HG03045 (cell line): ENCODE results near the gene TMEM208.

Experiments
- ATAC-seq: cut with Tn5 transposase; IDR thresholded peaks from one replicate; pipeline ENCODE4 v1.9.1; 2021; ENCODE audit warnings: mild to moderate bottlenecking, moderate library complexity; ENCODE audit not compliant: unreplicated experiment

TMEM208 gene

DNA sequence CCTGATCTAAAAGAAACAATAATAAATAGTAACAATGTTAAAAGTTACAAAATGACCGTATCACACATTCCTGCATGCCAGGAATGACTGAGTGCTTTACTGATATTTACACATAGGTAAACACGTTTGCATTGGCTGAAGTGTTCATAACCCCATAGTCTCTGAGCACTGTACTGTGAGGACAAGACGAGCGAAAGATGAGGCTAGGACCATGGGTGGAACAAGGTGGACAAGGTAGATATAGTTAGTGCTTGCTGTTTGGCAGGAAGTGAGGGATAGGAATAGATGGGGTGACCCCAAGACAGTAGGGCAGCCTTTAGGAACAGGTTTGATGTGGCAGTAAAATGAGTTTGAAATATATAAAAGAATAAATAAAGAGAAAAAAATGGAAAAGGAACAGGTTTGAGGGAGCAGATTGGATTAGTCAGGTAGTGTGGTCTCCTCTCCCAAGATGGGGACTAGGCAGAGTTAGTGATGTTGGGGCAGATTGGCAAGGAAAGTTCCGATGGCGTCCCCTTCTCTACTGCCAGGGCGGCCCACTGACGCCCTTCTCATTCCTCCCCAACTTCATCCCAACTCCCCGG lies 35.4 kb upstream of the TMEM208 start:
- ATAC-seq: no peak

DNA sequence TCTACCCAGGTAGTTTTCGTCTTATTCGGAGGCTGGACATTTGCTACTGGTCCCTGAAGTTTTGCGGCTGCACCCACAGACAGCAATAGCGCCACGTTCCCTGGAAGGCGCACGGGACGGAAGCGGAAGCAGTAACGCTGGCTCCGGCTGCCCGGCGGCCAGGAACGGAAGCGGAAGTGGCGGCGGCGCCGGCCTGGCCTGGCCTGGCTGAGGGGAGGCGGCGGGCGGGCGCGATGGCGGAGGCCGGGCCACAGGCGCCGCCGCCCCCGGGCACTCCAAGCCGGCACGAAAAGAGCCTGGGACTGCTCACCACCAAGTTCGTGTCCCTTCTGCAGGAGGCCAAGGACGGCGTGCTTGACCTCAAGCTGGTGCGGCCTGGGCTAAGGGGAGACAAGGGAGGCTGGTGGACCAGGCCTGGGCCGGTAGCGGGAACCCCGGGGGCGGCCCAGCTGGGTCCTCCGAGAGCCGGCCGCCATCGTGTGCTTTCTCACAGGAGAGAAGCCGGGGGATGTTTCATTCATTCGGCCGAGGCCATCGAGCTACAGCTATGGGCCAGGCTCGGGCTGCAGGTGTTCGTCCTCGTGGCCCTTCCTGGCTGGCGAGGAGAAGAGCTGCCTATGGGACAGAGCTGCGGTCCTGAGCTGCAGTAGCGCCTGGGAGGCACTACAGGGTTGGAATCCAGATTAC lies 34.8 kb upstream of the TMEM208 start, which contains the start of gene E2F4:
Gene E2F4, plus strand, starts transcription at position 161 of the 687 bp plus-strand sequence. Its CDS starts 73 bp downstream, at position 234.
- peak; percentile 83 for ATAC-seq

DNA sequence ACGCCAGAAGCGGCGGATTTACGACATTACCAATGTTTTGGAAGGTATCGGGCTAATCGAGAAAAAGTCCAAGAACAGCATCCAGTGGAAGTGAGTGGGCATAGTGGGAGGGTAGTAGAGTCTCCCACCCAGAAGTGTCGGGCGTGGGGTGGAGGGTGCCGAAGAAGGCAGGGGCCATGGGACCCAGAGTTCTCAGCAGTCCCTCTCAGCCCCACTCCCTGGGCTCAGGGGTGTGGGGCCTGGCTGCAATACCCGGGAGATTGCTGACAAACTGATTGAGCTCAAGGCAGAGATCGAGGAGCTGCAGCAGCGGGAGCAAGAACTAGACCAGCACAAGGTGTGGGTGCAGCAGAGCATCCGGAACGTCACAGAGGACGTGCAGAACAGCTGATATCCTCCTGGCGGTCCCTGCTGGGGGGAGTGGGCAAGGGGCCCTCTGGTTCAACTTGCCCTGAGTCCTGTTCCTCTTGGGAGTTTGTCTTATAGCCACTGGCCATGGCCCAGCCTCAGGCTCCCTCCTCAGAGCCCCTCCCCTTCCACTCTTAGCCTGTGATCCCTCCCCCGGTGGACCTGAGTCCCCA lies 34.1 kb upstream of the TMEM208 start:
- no peak for ATAC-seq

DNA sequence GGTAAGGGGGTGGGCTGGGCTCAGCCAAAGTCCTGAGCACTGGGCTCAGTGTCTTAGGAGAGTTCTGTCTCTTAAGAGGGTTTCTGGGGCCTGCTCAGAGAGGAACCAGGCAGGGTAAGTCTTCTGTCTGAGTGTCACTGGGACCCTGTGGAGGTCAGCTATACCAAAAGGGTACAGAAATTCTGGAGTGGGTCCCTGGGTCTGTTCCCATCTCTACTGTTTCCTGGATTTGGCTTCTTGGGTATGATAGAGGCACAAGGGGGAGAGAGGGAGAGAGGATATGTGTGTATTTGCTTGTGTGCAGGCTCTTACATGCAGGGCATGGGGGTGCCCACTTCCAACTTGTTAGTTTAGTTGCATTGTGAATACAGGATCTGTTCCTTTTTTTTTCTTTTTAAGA lies 33.4 kb upstream of the TMEM208 start:
- no peak for ATAC-seq

DNA sequence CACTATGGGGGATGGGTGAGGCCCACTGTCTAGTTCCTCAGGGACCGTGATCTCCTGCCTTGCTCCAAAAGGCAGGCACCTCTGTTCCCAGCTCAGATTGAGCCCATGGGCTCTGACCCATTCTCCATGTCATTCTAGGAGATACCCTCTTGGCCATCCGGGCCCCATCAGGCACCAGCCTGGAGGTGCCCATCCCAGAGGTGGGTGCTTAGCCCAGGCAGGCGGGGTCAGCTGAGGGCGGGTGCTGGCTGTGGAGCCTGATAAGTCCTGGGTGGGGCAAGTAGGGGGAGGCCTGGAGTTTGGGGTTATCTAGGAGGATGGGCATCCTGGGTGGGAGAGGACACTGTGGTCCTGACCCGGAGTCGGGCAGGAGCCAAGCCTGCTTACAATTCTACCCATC lies 32.7 kb upstream of the TMEM208 start:
- ATAC-seq: no peak

DNA sequence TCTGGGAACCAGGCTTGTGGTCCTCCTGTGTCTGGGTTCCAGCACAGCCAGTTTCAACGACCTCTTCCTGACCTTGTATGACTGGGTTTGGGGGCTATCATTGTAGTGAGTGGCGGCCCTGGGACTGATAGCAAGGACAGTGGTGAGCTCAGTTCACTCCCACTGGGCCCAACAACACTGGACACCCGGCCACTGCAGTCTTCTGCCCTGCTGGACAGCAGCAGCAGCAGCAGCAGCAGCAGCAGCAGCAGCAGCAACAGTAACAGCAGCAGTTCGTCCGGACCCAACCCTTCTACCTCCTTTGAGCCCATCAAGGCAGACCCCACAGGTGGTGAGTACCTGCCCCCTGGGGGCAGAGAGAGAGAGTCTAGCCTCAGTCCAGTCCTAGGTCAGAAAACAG lies 31.3 kb upstream of the TMEM208 start:
- no peak for ATAC-seq

DNA sequence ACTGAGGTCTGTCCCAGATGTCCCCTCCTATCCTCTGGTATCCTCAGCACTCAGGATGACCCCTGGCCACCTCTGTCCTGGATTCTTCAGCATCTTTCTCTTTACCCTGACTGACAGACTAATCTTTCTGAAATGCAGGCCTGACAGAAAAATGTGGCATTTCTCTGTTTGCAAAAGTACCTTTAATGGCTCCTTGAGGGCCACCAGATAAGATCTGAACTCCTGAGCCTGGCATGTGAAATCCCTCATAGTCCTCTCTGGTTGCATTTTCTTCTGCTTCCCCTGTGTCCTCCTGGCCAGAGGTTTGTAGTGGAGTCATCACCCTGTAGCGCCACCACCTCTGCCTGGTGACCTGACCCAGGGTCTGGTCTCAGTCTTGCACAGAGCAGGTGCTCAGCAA lies 30.0 kb upstream of the TMEM208 start:
- no peak for ATAC-seq

DNA sequence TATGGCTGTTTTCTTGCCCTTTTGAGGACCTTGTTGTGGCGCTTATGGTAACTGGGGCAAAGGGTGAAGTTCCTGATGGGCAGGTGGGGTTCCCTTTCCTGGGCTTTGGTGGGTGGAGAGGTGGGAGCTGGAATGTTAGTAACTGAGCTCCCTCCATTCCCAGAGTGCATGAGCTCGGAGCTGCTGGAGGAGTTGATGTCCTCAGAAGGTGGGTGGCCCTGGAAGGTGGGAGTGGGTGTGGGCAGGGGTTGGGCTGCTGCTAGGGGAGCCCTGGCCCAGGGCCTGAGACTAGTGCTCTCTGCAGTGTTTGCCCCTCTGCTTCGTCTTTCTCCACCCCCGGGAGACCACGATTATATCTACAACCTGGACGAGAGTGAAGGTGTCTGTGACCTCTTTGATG lies 29.2 kb upstream of the TMEM208 start:
- no peak for ATAC-seq

DNA sequence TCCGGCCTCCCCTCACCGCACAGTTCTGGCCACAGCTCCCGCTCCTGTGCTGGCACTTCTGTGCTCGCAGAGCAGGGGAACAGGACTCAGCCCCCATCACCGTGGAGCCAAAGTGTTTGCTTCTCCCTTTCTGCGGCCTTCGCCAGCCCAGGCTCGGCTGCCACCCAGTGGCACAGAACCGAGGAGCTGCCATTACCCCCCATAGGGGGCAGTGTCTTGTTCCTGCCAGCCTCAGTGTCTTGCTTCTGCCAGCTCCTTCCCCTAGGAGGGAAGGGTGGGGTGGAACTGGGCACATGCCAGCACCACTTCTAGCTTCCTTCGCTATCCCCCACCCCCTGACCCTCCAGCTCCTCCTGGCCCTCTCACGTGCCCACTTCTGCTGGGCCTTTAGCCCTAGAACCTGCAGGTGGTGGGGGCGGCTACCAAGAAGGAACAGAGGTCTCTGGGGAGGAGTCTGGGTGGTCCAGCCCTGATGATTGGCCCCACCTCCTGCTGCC lies 28.6 kb upstream of the TMEM208 start:
- ATAC-seq: no peak

DNA sequence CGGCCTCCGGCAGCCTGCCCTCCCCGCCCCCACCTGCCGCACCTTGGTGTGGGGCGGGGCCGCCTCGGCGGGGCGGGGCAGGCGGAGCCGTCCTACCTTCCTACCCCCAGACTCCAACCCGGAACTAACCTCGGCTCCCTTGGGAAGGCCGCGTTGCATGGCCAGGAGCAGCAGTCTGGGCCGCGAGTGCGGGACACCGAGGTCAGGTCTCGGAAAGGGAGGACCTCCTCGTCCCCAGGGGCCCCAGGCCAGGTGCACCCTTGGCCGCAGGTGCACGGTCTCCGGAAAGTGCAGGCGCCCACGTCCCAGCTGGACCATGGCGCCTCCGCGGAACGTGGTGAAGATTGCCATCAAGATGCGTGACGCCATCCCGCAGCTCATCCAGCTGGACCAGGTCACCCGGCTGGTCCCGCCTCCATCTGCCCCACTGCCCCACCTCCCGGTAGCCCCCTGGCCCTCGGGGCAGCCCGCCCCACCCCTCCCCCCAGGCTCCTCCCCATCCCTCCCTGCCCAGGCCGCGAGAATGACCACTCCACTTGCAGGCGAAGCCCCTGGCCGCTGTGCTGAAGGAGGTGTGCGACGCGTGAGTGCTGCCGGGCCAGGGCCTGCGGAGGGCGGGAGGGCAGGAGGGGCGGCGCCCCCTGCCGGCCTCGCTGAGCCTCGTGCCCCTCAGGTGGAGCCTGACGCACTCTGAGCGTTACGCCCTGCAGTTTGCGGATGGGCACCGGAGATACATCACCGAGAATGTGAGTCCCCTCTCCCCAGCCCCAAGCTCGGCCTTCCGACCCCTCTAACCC lies 27.7 kb upstream of the TMEM208 start, which contains the start of gene ELMO3:
Gene ELMO3, plus strand, starts transcription at position 121 of the 797 bp plus-strand sequence. Its CDS starts 196 bp downstream, at position 317.
- ATAC-seq: no peak

DNA sequence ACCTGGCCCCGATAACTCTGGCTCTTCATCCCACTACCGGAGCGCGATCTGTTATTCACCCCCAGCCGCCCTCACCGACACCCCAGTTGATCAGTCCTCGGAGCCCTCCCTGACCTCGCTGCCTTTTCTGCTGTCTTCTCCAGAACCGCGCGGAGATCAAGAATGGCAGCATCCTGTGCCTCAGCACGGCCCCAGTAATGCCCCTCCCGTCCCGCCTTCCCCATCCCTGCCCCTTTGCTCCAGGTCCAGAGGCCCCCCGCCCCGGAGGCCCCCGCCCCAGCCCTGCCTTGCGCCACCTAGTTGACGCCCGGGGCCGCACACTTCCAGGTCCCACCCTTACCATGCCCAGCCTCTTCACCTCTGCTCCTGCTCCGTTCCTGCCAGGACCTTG lies 27.1 kb upstream of the TMEM208 start:
- ATAC-seq: no peak

DNA sequence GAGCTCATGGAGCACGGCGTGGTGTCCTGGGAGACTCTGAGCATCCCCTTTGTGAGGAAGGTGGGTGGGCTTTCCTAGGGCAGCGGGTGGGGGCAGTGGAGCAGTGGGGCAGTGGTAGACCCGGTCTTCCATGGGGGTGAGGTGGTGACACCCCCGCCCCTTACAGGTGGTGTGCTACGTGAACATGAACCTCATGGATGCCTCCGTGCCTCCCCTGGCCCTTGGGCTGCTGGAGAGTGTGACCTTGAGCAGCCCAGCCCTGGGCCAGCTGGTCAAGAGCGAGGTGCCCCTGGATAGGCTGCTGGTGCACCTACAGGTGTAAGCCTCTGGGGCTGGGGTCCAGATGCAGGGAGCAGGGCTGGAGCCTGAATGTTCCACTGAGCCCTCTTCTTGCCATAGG lies 26.4 kb upstream of the TMEM208 start:
- ATAC-seq: no peak

DNA sequence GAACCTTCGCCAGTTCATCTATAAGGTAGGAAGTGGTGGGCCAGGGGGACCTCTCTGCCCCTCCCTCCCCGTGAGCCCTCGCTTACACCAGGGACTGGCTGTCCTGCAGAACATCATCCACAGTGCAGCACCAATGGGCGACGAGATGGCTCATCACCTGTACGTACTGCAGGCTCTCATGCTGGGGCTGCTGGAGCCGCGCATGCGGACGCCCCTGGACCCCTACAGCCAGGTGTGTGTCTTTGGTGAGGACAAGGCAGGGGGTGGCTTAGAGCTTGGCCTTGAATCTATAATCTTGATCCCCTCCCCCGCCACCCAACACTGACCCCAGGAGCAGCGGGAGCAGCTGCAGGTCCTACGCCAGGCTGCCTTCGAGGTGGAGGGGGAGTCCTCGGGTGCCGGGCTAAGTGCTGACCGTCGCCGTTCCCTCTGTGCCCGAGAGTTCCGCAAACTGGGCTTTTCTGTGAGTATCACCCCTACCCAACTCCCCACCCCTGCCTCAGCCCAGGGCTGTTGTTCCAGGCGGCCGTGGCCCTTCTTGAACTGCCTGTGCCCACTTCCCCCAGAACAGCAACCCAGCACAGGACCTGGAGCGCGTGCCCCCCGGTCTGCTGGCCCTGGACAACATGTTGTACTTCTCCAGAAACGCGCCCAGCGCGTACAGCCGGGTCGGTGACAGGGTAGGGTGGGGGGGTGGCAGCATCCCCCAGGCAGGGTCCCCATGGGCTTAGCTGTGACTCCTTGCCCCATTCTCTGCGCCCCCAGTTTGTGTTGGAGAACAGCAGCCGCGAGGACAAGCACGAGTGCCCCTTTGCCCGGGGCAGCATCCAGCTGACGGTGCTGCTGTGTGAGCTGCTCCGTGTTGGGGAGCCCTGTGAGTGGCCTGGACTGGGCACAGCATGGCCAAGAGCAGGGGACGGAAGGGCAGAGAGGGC lies 25.3 kb upstream of the TMEM208 start:
- ATAC-seq: no peak

DNA sequence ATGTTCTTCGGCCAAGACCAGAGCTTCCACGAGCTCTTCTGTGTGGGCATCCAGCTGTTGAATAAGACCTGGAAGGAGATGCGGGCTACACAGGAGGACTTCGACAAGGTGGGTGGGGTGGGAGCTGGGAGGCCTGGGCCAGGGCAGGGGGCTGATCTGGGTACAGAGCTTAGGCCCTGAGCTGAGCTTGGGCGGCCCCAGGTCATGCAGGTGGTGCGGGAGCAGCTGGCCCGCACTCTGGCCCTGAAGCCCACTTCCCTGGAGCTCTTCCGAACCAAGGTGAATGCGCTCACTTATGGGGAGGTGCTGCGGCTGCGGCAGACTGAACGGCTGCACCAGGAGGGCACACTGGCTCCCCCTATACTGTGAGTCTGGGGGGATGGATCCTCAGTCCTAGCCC lies 24.5 kb upstream of the TMEM208 start:
- no peak for ATAC-seq

DNA sequence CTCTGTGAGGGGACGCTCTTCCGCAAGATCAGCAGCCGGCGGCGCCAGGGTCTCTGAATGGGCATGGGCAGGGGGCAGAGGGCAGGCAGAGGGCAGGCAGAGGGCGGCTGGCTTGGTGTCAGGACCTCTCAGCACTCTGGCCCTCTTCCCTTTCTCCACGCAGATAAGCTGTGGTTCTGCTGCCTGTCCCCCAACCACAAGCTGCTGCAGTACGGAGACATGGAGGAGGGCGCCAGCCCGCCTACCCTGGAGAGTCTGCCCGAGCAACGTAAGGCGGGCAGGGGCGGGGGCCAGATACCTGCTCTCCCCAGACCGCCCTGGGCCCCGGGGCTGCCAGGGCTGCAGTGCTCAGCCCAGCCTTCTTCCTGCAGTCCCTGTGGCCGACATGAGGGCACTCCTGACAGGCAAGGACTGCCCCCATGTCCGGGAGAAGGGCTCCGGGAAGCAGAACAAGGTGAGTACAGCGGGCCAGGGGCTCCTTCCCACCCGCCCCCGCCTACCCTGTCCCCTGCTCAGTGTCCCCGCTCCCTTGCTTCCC lies 23.9 kb upstream of the TMEM208 start:
- ATAC-seq: no peak

DNA sequence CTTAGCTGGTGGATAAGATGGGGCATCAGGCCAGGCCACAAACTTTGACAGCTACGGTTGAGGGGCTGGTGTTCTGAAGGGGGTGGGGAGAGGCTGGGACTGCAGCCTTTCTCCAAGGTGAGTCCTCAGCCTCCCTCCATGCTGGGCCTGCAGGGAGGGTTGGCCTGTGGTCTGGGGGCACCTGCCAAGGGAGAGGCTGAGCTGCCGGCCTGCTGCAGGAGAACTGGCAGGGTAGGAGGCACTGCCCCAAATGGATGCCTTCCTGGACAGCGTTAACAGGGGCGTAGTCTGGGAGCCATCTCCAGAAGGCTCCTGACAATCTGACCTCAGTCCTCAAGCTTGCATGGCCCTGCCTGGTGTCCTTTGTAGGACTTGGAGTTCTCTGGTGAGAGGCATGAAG lies 22.9 kb upstream of the TMEM208 start:
- ATAC-seq: no peak

DNA sequence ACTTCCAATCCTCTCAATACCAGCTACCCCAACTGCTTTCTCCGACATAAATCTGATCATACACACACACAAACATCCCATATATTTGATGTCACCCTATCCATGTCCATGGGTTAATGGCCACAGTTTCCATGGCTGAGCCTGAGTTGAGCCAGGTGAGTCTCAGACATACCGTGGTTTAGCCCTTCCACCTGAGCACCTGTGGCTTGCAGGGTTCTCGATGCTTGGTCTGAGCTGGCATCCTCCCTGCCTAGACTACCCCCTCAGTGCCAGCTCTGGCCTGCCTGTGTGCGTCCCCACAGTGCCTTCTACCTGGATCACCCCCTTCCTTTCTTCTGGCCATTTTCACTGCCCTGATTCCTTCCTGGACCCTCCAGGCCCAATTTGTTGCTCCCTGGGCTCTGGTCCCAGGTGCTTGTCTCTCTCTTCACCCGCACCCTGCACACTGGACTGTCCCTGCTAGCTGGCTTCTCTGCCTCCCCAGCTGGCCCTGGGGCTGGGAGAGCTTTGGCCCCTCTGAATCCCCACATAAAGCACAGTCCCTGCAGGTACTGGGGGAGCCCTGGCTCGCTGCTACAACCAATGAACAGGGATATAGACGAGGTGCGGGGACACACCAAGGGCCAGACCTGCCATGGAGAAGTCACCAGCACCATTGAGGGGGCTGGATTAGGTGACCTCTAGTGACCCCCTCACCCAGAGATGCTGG lies 20.6 kb upstream of the TMEM208 start:
- ATAC-seq: no peak

DNA sequence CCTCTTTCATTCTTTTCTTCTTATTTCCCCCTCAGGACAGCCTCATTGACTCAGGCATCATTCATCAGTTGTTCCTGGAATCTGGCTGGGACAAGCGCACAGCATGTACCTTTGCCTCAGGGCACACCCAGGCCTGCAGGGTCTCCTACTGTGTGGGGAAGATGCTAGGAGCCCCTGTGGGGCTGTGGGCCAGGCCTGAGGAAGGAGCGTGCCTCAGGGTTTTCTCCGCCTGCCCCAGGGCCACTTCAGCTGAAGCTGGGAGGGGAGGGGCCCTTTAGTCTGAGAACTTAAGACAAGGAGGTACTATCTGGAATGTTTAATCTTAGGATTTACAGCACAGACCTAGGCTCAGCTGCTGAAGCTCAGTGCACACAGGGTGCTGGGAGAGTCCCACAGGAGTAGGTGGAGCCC lies 20.1 kb upstream of the TMEM208 start:
- no peak for ATAC-seq
